ENCODE results near the gene TMEM248.

TMEM248 gene

GRCh38 chr7:66921396-66921917 is 432 bp downstream of the TMEM248 start:
- ATAC-seq: peak; percentile 18
- TF ChIP-seq PPARA (CRISPR knock-in tag; IDR thresholded peaks at IDR 0.05; ENCODE audit: borderline replicate concordance): no peak
- no peak for TF ChIP-seq ZC3H10 (CRISPR knock-in tag; IDR thresholded peaks at IDR 0.05)

GRCh38 chr7:66921918-66922486 is 977 bp downstream of the TMEM248 start:
- no peak for TF ChIP-seq CREB5 (CRISPR knock-in tag; IDR thresholded peaks at IDR 0.05; ENCODE audit: low read depth)
- TF ChIP-seq TCF4 (CRISPR knock-in tag; IDR thresholded peaks at IDR 0.05; ENCODE audit: borderline replicate concordance): no peak
- no peak for TF ChIP-seq PATZ1 (CRISPR knock-in tag; IDR thresholded peaks at IDR 0.05; ENCODE audit: borderline replicate concordance)
- no peak for TF ChIP-seq ZNF565 (CRISPR knock-in tag; conservative IDR thresholded peaks at IDR 0.05; ENCODE audit: low read depth)
- TF ChIP-seq SNAI2 (CRISPR knock-in tag; IDR thresholded peaks at IDR 0.05): no peak
- no peak for TF ChIP-seq ZFP3 (CRISPR knock-in tag; IDR thresholded peaks at IDR 0.05)
- no peak for TF ChIP-seq ZFP30 (CRISPR knock-in tag; IDR thresholded peaks at IDR 0.05)
- no peak for TF ChIP-seq ARNTL (CRISPR knock-in tag; IDR thresholded peaks at IDR 0.05; ENCODE audit: borderline replicate concordance, low read depth)
- no peak for TF ChIP-seq TOX (CRISPR knock-in tag; IDR thresholded peaks at IDR 0.05; ENCODE audit: borderline replicate concordance)
- no peak for TF ChIP-seq ISL1 (CRISPR knock-in tag; IDR thresholded peaks at IDR 0.05)
- no peak for TF ChIP-seq PPARA (CRISPR knock-in tag; IDR thresholded peaks at IDR 0.05; ENCODE audit: borderline replicate concordance)
- no peak for TF ChIP-seq RARB (CRISPR knock-in tag; IDR thresholded peaks at IDR 0.05)
- no peak for TF ChIP-seq GLIS3 (CRISPR knock-in tag; IDR thresholded peaks at IDR 0.05)
- TF ChIP-seq POU6F1 (CRISPR knock-in tag; IDR thresholded peaks at IDR 0.05; ENCODE audit: borderline replicate concordance, low read depth): no peak
- no peak for TF ChIP-seq ESRRG (CRISPR knock-in tag; IDR thresholded peaks at IDR 0.05)
- no peak for TF ChIP-seq ZC3H10 (CRISPR knock-in tag; IDR thresholded peaks at IDR 0.05)
- peak; percentile 18 for ATAC-seq

- TF ChIP-seq GLIS3 (CRISPR knock-in tag; IDR thresholded peaks at IDR 0.05) (no peak), ISL1 (CRISPR knock-in tag; IDR thresholded peaks at IDR 0.05) (no peak), OSR1 (CRISPR knock-in tag; IDR thresholded peaks at IDR 0.05) (no peak), TSHZ2 (CRISPR knock-in tag; IDR thresholded peaks at IDR 0.05) (no peak), TCF4 (CRISPR knock-in tag; IDR thresholded peaks at IDR 0.05; ENCODE audit: borderline replicate concordance) (no peak), PATZ1 (CRISPR knock-in tag; IDR thresholded peaks at IDR 0.05; ENCODE audit: borderline replicate concordance) (no peak), ARNTL (CRISPR knock-in tag; IDR thresholded peaks at IDR 0.05; ENCODE audit: borderline replicate concordance, low read depth) (no peak), CREB5 (CRISPR knock-in tag; IDR thresholded peaks at IDR 0.05; ENCODE audit: low read depth) (no peak), ZFP30 (CRISPR knock-in tag; IDR thresholded peaks at IDR 0.05) (no peak), ZNF565 (CRISPR knock-in tag; conservative IDR thresholded peaks at IDR 0.05; ENCODE audit: low read depth) (no peak), CSDC2 (CRISPR knock-in tag; IDR thresholded peaks at IDR 0.05) (no peak), ZC3H10 (CRISPR knock-in tag; IDR thresholded peaks at IDR 0.05) (no peak)
- no peak for ATAC-seq
Observed at GRCh38 chr7:66925255-66925654, 4.2 kb downstream of the TMEM248 start.
